DMS53 treated with DMSO at 0.1 percent for 48 hours (cell line): ENCODE results near the gene PDE1A.

Source experiments
- DNase-seq: peaks from one replicate; lab custom pipeline; 2025; ENCODE audit not compliant: unreplicated experiment; lab: John Stamatoyannopoulos, UW

PDE1A gene

DNA sequence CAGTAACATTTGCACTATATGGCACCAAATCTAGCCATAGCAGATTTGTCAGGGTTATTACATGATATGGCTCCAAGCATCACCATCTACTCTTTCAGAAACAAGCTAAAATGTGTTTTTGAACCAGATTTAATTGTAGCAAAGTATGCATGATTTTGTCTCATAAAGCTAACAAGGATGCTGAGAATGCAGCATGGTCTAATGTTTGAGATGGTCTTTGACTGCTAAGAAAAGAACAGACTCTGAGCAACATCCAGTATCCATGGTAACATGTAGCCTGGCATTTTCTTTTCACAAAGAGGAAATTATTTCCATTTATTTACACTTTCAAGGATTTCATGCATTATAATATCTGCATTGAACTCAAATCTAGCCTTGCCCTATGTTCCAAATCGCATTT, 206.5 kb downstream of the PDE1A start:
- no peak for DNase-seq

DNA sequence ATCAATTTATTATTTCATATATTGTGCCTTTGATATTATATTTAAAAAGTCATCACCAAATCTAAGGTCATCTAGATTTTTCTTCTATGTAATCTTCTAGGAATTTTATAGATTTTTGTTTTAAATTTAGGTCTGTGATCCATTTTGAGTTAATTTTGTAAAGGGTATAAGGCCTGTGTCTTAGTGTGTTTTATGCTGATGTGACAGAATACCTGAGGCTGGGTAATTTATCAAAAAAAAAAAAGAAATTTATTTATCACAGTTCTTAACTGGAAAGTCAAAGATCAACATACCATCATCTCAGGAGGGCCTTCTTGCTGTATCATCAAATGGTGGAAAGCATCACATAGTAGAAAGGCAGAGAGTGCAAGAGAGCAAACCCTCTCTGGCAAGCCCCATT, 216.2 kb downstream of the PDE1A start:
- no peak for DNase-seq

DNA sequence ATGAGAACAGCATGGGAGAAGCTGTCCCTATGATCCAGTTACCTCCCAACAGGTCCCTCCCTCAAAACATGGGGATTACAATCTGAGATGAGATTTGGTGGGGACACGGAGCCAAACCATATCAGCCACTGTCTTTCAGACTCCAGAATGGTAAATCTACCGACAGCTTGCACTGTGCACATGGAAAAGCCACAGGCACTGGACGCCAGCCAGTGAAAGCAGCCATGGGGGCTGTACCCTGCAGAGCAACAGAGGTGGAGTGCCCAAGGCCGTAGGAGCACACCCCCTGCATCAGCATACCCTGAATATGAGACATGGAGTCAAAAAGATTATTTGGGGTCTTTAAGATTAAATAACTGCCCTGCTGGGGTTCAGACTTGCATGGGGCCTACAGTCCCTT, 218.4 kb downstream of the PDE1A start:
- DNase-seq = no peak

DNA sequence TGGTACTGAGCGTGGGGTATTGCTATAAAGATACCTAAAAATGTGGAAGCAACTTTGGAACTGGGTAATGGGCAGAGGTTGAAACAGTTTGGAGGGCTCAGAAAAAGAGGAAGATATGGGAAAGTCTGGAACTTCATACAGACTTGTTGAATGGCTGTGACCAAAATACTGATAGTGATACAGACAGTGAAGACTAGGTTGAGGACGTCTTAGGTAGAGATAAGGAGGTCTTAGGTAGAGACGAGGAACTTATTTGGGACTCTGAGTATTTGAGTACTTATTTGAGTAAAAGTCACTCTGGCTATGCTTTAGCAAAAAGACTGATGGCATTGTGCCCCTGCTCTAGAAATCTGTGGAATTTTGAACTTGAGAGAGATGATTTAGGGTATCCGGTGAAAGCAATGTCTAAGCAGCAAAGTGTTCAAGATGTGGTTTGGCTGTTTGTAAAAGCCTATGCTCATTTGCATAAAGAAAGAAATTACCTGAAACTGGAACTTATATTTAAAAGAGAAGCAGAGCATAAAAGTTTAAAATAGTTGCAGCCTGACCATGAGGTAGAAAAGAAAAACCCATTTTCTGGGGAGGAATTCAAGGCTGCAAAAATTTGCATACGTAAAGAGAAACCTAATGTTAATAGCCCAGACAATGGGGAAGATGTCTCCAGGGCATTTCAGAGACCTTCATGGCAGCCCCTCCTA, 219.6 kb downstream of the PDE1A start:
- DNase-seq = no peak

DNA sequence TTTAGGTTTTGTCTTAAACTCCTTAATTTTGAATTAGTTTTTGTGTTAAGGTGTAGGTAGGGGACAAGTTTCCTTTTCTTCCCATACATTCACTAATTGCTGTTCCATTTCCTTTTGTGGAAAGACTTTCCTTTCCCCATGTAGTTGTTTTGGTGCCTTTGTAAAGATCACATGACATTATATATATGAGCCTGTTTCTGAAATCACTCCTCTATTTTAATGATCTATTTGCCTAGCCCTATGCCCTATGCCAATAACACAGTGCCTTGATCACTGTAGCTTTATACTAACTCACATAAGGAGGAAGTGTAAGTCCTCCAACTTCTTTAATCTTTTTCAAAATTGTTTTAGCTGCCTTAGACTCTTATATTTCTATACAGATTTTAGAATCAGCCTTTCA, 229.3 kb downstream of the PDE1A start:
- DNase-seq = no peak

DNA sequence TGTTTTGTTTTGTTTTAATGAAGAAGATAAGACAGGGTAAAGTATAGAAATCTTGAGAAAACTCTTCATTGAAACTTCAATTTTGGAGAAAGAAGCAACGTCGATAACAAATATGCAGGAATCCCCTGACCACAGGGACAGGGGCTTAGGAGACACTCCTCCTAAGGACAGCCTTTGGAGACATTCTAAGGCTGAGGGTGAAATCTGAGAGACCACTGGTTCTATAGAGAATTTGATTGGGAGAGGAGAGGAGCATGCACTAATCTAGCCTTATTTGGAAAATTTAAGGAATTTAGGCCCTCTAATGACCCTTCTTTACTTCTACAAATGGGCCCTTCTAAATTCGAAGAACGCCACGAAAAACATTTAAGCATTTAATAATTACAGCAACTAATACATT, 233.5 kb downstream of the PDE1A start:
- no peak for DNase-seq

DNA sequence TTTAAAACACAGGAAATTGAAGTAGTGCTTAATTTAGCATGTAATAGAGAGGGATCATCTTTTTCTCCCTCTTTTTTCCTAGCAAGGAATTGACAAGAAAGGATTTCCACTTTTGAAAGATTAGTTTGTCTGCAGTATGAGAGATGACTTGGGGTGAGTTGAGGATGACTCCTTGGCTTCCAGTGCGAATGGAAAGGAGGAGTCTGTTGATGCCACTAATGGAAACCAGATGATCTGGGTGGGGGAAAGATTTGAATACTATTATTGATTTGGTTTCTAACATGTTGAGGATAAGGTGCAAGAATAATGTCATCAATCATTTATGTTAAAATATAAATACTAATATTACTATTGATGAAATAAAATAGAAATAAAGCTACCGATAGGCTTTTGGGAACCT, 235.8 kb downstream of the PDE1A start:
- no peak for DNase-seq

DNA sequence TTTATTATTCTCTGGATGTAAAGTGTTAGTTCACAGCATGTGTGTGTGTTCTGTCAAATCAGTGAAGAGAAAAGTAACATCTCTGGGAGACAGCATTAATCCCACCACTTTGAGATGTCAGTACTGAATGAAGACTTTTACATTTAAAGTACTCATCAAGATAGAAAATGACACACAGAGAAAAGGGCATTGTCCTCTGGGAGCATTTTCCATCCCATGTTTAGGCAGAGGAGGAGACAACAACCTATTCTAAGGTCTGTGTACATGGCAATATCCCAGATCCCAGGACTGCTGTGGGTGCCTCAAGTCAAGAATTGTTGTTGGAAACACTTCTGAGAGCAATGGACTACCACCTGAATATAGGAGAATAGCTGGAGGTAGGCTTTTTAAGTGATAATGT, 239.7 kb downstream of the PDE1A start:
- DNase-seq = no peak

DNA sequence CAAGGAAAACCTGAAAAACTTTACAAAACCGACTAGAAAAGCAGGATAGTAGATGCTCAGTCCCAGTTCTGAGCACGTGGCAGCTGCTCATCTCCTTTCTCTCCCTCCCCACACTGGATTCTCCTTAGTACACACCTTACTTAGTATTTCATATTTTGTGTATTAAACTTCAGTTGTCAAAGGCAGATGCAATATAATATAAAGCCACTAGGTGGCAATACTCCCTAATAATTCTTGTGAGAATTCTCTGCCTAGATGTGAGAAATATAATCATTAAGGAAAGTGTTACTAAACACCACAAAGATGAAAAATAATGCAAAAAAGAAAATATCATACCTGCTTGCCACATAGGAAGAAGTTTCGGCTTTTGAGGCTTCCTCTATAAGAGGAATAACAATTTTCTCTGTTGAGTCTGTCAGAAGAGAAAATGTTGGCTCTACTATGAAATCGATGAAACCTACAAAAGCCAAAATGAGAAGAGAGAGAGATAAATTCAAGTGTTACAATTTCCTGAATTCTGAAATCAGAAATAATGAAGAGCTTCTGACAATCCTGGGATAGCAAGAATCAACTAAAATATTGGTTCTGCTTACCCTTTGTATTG, 240.6 kb downstream of the PDE1A start:
- peak; percentile 84 for DNase-seq

DNA sequence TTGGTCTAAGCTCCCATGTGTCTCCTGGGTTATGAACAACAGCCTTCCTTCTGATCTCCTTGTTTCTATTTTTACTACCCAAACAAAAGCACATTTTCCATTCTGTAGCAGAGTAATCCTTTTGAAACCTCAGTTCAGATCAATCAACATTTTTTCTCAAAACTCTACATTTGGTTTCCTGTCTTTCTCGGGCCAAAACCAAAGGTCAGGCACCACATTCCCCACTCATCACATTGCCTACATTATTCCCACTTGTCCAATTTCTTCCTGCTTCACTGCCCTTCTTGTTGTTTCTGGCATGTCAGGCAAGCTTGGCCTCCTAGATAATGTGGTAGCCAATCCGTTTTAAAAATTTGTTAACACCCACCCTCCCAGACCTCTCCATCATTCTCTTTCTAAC, 244.4 kb downstream of the PDE1A start:
- DNase-seq = no peak

DNA sequence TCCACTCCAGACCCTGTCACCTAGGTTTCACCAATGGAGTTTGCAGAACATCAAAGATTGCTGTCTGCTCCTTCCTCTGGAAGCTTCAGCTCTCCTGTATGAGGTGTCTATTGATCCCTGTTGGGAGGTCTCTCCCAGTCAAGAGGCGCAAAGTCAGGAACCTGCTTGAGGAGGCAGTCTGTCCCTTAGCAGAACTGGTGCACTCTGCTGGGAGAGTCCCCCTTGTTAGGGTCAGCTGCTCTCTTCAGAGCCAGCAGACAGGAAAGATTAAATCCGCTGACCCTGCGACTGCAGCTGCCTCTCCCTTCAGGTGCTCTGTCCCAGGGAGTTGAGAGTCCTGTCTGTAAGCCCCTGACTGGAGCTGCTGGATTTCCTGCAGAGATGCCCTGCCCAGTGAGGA, 245.5 kb downstream of the PDE1A start:
- no peak for DNase-seq

DNA sequence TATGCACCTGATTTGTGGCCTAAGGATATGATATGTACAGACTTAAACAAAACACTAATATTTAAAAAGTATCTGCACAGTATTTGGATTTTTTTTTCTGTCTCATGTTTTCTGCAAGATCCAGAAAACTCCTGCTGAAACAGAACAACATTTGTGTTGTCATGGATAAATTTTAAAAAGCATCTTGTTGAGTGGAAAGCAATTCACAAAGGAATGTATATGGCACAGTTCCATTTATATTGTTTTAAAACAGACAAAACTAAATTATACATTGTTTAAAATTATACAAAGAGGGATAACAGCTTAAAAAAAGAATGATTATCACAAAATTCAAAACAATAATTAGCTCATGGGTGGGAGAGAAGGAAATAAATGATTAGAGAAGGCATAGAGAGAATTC, 247.7 kb downstream of the PDE1A start:
- no peak for DNase-seq

DNA sequence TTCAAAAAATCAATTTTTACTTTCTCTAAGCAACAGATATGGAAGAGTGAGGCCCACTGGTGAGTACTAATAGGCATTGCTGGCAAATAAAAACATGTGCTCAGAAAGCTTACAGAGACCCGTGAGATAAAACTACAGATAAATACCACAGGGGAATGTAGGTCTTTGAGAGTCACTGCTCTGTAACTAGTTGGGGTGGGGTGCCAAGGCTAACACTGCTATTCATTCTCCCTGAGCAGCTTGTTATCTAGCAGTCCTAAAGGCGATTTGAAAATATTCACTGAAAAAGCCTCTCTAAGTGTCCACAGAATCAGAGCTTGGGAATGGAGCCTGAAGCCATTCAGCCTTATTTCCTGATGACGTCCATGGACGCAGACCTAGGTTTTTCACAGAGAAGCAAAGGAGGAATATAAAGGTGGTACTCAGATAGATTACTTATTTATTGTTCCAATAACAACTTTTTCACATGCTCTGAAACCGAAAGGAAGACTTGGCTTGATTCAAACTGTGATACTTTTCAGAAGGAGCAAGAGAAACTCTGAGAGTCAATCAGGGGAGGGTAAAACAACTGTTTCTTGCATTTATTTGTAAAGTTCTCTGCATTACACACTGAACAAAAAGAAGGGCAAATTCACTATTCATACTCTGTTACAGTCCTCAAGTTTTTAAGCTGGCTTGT, 252.8 kb downstream of the PDE1A start:
- no peak for DNase-seq

DNA sequence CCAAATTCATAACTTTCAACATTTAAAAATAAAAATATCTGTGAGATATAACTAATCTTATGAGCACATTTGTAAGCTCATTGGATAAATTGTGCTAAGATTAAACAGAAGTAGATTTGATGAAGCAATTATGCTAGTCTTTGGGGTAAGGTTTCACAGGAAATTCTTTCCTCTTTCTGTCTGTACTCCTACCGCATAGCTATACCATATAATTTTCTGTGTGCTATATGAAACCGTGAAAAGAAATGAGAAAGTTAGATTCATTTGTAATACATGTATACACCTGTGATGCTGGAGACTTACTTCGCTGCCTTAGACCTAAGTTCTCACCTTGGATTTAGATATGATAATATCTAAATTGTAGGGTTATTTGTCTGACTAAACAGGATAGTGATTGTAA, 256.5 kb downstream of the PDE1A start:
- DNase-seq = no peak

DNA sequence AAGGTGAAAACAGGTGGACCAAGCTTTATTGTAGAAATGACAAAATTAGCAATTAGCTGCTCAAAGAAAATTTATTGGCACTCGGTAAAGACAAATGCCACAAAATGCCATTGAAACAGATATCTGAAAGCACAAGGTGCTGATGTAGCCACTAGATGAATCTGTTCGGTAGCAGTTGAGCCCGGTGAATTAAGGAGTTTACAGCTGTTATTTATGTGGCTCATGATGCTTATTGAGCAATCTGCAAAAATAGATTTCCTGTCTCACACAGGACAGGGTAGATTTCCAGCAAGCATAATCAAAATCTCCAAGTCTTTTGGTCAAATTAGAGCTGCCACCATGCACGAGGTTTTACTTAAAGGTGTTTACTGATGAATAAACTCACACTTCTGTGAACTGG, 259.0 kb downstream of the PDE1A start:
- DNase-seq = no peak

DNA sequence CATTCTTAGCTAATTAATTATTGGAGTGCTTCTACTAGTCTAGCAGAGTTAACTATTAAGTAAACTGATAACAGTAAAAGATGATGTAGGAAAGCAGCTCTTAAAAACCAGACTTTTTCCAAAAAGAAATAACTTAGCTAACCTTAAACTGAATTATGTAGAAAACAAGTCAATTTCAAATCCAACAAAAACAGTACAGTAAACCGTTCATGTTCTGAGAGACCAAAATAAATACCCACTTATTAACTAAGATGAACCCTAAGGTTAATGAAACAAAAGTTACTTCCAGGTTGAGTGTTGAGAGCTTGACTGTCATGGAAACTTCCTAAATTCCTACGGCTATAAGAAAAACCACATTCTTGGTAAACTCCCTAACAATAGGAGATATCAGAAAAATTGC, 260.0 kb downstream of the PDE1A start:
- DNase-seq = no peak

DNA sequence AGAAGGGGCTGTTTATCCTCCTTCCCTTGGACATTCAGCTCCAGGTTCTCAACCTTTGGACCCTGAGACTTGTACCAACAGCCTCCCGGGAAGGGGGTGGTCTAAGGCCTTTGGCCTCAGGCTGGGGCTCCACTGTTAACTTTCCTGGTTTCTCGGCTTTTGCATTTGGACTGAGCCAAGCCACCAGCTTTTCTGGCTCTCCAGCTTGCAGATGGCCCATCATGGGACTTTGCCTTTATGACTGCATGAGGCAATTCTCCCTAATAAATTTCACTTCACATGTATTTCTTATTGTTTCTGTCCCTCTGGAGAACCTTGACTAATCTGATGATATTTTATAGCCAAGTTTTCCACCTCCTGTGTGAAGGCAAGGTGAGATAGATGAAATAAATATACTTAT, 260.4 kb downstream of the PDE1A start:
- no peak for DNase-seq

DNA sequence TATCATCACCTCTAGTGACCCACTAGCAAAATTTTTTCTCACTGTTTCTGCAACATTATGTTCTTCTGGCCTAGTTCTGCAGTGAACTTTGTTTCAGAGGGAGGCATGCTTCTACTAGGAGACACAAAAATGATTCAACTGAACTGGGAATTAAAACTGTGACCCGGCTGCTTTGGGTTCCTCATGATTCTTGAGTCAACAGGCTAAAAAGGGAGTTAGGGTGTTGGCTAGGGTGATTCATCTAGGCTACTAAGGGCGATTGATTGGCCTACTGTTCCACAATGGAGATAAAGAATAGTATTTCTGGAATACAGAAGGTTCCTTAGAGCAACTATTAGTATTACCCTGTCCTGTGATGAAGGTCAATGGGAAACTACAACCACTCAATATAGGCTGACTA, 261.6 kb downstream of the PDE1A start:
- DNase-seq = no peak

DNA sequence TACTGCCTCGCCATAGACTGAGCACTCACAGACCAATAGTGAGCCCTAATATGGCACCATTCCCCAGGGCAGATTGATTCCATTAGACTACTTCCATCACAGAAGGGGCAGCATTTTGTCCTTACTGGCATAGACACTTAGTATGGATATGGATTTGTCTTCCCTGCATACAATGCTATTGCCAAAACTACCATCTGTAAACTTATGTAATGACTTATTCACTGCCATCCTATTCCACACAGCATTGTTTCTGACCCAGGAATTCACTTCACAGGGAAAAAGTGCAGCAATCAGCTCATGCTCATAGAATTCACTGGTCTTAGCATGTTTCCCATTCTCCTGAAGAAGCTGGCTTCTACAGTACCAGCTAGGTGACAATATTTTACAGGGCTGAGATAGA, 262.1 kb downstream of the PDE1A start:
- DNase-seq = no peak

DNA sequence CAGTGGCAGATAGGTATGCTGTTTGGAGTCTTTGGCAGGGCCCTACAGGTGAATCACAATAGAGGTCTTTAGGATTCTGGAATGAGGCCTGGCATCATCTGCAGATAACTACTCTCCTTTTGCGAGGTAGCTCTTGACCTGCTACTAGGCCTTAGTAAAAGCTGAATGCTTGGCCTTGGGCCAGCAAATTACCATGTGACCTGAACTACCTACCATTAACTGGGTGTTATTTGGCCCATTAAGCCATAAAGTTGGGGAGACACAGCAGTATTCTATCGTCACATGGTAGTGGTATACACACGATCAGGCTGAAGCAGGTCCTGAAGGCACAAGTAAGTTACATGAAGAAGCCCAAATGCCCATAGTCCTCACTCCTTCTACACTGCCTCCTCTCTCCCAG, 263.0 kb downstream of the PDE1A start:
- DNase-seq = no peak

DNA sequence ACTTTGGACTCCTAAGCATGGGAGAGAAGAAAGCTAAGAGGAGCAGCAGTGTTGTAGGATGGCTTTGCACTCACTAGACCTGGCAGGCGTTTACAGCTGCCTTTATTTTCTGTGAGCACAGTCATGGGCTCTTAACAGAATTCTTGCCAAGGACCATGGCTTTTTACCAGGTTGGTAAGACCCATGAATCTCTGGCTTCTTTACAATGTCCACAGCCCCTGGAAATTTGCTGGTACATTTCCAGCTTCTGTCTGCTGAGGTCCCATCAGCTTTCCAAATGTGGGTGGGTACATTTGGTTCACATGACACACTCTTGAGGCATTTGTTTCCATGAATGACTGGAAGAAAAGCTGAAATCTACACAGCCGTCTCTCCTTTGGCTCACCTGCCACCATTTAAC, 278.5 kb downstream of the PDE1A start:
- DNase-seq = no peak

DNA sequence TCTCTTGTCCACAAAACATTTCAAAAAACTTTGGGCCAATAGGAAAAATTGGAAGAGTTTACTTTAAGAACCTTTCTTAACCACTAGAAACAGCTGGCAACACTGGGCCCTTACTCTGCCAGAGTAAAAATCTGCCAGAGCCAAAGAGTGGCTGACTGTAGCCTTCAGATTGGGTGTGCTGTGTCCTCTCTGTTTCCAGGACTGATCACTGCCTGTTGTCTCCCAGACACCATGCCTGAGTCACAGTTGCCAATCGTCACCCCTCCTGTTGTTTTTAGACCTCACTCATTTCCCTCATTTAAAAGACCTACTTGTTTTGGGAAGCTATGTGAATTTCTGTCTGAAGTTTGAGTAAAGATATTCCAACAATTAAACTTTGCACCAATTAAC, 282.1 kb downstream of the PDE1A start:
- DNase-seq = no peak
